ENCODE results near the gene CCL1.

Gene CCL1, protein sequence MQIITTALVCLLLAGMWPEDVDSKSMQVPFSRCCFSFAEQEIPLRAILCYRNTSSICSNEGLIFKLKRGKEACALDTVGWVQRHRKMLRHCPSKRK

DNA sequence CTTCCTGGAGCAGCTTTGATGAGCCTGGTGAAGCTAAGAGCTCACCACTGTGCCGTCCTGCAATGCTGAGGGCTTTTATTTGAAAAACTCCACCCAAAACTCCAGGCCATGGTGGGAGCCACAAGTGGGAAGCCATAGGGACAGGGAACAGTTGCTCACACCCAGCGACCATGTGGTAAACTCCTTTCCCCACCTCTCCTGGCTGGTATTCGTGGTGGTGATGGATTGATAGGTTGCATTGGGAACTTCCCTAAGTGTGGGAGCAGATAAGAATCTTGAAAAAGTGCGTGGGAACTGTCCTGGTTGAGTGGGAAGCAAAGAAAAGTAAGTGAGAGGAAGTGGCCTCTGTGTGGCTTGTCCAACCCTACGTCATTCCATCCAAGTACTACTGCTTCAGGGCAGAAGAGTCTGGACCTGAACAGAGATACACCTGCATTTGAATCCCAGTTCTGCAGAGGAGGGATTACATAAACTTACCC lies at the start of gene CCL1:
Gene CCL1, minus strand, starts transcription at position 51 of the 479 bp plus-strand sequence. CDS start 72 bp downstream, outside the sequence.
- no peak for DNase-seq

DNA sequence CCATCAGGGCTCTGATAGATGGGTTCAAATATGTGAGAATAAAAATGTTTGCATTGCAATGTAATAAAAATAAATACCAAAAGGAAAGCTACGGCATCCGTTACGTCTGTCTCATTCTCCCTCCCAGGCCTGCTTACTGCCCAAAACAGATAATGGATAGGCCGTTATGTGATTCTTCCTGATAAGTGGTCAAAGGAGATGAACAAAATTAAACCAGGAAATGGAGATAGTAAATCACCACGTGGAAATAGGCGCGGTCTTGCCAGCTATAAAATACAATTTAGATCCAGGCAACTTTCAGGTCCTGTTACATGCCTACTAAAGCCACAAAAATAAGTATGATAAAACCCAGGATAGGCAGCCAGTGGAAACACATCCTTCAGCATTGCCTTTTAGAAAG lies 49.5 kb upstream of the CCL1 start:
- no peak for DNase-seq

DNA sequence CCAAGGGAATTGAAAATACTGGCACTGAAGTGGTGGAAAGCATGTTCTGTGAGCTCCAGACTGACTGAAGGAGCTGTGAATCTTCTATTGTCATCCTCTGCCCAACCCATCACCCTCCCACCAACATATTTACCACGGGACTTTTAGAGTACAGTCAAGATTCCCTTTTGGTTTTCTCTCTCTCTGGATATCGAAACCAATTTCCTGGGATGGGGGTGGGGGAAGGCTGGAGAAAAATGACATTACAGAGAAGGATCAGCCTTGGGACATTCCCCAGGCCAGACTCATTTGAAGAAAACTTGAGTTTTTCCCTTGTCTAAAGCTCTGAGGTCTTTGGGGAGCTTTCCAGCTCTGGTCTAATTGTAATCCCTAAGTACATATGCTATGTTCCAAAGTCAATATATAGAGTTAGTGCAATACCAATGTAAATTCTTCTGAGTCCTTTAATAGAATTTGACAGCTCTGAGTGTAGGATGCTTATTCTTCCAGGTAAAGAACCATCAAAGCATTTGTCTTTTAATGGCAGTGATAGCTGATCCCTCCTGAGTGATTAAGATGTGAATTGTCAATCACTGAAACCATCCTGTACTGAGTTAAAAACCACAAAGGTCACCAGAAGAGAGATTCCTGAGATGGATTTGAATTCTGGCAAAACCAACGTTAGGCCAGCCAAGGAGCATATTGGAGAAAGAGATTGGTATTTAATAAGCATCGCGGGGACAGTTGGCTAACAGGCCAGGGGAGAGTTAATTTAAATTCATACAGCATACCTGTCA lies 48.8 kb upstream of the CCL1 start:
- DNase-seq, result no peak

DNA sequence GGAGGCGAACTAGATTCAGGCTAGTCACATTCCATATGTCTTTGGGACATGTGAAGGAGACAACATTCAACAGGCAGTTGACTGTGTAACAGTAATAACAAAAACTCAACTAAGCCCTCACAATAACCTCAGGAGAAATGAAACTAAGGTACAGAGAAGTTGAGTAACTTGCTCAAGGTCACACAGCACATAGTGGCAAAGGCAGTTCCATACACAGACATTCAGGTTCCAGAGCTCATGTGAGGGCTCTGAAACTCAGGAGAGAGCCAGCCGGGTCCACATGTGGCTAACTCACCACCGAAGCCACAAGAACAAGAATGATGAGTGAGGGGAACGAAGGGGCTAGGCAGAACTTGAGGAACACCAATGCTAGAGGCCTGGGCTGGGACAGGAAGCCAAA lies 46.3 kb upstream of the CCL1 start:
- no peak for DNase-seq

DNA sequence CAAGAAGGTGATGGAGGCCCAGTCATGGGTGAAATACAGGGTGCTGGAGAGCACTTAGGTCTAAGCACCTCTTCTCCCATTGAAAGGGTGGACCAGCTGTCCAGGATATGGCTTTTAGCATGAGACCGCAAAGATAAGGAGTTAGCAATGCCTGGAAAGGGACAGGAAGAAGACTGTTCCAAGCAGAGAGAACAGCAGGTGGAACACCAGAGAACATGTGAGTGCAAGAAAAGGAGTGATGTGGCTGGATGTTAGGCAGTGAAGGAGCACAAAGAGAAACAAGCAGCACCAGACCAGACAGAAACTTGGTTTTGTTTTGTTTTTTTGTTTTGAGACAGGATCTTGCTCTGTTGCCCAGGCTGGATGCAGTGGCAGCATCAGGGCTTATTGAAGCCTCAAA lies 45.4 kb upstream of the CCL1 start:
- DNase-seq, result no peak

DNA sequence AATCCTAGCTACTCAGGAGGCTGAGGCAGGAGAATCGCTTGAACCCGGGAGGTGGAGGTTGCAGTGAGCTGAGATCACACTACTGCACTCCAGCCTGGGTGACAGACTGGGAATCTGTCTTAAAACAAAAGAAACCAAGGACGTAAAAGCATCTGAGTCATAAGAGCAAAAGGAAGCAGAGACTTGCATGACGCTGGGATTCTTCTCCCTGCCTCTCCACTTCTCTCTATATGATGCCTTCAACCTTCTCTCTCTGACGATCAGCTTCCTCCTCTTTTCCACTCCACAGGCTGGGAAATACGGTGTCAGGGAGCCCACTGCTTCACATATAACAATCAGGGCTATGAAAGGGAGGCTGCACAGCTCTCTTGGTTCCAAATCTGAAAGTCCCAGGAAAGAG lies 43.2 kb upstream of the CCL1 start:
- DNase-seq, result no peak

DNA sequence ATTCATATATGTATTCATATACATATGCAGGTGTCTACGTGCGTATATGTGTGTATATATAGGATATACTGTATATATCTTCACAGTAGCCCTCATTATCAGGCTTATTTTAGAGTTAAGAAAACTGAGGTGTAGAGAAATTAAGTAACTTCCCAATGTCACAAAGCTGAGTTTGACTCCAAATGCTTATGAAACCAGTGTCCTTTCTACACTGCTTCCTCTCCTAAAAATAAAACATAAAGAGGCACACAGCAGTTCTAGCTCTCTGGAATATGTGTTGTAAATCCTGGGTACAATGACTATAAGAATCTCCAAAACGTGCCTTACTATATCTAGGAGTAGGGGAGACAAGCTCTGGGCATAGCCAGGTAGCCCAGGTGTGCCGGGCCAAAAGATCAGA lies 40.0 kb upstream of the CCL1 start:
- DNase-seq, result no peak

DNA sequence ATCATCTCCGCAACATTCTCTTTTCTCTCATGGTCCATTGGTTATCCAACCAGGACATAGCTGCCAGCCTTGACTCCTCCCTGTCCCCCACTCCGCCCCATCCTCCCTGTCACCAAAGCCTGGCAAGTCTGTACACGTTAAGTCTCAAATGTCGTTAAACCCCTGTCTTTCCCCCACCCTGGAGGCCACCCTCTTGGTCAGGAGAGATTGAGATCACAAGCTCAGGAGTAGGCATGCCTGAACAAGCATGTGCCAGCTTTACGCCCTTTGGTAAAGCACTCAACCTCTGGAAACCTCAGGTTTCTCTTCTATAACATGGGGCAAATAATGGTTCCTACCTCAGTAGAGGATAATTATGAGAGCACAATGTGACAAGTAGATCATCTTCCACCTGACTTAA lies 38.1 kb upstream of the CCL1 start:
- DNase-seq, result no peak

DNA sequence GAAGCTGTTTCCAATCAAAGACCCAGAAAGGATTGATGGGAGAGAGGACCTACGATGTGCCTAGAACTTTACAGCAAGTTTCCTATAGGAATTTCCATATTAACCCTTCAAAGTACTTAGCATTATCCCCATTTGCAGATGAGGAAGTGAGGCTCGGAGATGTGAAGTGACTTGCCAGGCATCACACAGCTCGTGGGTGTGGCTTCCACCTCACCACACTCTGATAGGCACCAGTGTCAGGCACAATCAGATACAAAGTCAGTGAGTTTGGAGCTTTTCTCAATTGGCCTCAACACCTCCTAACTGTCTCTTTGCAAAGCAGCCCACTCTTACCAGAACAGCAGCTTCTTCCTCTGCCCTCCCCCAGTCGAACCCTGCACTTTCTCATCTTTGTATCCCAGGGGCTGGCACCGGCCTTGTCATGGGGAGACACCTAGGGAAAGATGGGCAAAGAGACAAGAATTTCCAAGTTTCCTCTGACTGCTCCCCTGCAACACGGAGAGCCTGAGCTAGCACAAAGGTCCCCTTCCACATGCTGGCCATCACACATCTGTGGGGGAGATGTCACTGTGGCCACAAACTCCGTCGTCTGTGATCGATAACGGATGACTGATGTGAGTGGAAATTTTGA lies 37.4 kb upstream of the CCL1 start:
- no peak for DNase-seq

DNA sequence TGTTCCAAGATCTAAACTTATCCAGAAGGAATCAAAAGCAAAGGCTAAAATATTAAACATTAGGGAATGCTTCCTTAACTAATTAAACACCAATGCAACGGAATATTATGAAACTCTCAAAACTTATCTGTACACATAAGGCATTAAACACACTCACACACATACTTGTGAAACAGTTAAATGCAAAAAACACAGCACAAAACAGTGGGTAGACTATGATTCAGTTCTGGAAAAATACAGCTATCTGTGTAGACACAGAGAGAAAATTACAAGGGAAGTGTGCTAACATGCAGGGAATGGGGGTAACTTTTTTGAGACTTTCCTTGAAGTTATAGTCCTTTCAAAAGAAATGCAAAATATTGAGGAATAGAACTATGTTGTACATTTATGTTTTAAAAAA lies 36.7 kb upstream of the CCL1 start:
- no peak for DNase-seq

DNA sequence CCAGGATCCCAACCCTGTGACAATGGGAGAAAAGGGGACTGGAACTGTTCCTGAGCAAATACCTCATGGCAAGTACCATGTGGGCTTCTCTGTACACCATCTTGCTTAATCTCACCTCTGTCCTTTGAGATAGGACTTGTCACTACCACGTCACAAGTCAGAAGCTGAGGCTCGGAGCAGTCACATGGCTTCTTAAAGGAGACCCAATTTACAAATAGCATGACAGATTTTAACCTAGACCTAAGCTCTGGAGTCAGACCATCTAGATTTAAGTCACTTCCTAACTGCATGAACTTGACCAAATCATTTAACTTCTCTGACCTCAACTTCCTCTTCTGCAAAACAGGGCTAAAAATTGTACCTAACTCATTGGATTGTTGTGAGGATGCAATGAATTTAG lies 36.0 kb upstream of the CCL1 start:
- peak in 2 of 58 donors; percentile 1 to 28 for DNase-seq

DNA sequence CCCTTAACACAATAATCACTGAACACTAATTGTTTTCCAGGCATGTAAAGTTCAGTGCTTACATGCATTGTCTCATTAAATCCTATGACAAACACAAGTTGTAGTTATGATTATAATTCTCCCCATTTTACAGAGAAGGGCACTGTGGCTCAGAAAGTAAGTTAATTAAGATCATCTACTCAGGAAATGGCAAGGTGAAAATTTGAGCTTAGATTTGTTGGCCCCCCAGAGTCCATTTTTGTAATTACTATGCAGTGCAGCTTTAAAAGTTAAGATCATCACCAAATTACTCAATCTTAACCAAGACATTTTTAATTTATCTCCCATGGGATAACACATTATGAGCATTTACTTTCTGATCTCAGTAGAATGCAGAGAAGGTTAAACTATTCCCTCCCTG lies 34.2 kb upstream of the CCL1 start:
- DNase-seq, result no peak

DNA sequence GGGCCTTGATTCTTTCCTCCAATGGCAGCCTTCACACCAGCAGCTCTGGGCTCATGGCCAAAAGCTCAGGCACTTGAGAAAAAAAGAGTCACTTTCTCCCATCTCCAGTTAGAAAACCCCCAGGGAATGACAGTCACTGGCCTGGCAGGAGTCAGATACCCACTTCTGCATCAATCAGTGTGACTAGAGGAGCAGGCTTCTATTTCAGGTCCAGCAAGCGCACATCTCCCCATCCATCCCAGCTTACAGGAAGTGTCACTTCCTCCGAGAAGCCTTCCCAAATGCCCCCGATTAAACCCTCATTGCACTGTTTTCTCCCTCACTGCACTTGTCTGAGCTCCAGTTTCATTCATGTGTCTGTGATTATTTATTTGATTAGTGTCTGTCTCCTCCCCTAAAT lies 30.4 kb upstream of the CCL1 start:
- DNase-seq, result no peak

DNA sequence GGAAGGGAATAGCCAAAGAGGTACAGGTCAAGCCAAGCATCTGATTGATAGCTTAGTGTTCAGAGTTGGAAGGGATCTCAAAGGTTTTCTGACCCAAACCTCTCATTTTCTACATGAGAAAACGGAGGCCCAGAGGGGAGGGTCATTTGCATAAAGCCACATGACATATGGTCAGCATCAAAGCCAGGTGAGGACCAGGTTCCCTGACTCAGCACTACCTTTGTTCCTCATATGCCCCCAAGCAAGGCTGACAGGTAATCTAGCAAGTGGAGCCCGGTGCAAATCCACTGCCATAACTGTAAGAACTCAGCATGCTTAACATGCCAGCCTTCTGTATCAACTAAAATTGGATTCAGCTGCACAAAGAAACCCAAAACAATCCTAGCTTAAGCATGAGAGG lies 28.2 kb upstream of the CCL1 start:
- no peak for DNase-seq

DNA sequence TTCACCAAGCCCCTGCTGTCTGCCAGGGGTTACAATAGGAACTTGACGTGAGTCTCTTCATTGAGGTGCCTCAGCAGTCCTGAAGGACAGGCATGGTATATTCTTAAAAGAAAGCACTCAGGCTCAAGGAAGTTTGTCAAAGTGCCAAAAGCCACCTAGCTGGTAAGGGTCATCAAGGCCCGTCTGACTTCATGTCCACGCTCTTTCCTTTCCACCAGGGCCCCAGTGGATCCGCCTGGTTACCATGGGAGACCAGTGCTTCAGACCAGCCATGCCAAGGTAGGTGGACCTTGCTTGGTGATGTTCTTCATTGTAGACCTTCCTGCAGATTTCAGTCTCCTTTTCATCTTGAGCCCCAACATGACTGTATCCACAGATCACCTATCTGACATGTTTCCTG lies 27.6 kb upstream of the CCL1 start:
- no peak for DNase-seq

DNA sequence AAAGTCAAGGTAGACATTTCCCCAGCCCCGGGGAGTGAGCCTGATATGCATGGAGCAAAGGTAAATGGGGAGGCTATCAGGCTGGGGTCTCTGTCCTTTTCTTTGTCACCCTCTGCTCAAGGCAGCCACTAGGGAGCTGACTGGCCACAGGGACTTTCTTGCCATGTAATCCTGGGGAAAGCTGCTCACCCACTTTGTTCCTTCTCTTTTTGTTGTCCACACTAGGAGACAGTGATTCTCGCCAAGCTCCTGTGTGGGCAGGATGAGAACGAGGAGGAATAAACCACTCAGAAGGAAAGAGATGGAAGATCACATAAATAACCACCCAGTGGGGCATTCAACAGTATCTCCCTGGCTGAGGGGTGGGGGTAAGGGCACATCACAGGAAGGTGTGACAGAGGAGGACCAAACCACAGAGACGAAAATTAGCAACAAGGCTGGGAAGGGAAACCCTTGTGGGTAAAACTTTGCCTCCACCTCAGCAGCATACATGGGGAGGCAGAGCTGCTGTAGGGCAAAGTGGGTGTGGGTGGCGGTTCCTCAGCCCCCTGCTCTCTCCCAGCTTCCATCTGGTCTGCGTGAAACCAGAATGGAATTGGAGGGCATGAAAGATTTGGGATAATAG lies 26.2 kb upstream of the CCL1 start:
- DNase-seq, result peak in 1 of 58 donors; percentile 23

DNA sequence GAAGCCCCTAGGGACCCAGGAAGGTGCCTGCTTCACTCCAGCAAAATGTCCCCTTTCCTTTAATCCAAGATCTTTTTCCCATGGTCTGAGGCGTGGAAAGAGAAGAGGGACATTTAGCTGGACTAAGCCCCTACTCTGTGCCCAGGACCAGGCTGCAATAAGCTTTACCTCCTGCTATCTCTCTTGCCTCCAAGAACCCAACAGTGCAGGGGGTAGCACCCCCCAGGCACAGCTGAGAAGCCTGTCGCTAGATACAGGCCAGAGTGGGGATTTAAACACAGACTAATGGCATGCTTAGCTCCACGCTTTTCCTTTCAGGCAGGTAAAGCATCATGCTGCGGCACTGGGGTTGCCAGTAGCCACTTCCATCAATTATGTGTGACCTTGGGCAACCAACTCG lies 24.5 kb upstream of the CCL1 start:
- no peak for DNase-seq

DNA sequence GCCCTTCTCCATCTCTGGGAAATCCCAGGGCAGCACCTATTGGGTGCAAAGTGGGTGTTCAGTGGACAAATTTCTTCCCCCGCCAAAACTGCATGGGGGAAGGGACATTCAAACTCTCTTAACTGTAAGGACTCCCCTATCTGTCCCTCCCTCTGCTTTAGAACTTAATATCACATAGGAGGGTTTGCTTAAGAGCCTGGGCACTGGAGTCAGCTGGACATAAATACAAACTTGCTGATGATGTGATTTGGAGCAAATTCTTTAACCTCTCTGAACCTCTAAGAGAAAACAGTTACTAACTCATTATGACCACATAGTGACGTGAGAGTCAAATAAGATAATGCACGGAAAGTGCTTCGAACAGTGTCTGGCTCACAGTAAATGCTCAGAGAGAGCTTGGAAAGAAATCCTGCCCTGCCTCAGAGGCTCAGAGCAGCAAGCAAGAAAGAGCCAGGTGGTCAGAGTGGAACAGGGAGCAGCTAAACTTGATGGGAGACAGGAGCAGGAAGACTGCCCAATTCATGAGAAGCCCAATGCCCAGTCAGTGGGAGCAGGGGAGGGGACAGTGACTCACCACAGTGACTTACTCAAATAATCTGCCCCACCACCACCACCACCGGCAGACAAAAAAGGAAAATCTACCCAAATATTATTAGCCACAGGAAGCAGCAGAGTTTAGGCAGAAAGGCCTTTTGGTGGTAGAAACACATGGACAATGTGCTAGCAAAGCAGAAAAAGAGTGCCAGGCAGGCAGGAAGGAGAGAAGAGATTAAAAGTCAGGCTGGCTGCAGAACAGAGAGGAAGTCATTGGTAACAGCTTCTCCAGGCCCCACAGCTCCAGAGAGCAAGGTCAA lies 23.9 kb upstream of the CCL1 start:
- DNase-seq, result peak in 8 of 58 donors; percentile 7 to 48 (median 17)

DNA sequence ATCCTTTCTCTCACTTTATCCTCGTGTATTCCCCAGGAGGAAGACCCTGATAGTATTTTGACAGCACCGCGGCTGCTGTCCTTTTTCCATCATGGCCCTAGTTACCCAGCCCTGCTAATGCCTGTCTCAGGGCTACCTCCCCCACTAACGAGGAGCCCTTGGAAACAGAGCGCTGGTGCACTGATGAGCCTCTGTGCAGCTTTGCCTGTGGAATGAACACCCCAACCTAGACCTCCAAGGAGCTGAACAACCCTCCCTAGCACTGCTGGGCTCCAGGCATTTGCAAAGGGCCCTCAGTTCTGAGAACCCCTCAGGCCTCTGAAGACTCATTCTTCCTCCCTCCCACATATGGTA lies 23.3 kb upstream of the CCL1 start:
- DNase-seq, result no peak

DNA sequence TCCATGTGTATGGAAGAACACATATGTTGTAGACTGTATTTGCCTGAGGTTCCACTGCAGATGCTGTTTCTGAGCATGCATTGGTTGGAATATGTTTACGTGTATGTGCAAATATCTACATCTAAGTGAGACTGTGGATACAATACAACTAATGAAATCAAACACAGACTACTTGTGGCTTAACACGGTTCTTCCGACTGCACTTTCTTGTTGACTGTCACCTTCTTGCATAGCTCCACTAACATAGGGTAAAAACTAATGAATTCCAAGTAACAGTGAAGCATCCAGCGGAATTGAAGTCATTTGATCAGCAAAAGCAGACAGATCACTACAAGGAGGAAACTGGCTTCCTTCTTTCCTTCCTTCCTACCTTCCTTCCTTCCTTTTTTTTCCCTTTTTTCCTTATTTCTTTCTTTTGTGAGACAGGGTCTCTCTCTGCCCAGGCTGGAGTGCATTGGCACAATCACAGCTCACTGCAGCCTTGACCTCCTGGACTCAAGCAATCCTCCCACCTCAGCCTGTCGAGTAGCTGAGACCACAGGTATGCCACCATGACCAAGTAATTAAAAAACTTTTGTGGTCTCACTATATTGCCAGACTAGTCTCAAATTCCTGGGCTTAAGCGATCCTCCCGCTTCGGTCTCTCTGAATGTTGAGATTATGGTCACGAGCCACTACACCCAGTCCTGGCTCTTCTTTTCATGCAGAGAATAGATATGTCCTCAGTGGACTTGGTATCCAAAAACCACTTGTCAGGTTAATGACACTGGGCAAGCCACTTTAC lies 22.0 kb upstream of the CCL1 start:
- no peak for DNase-seq

DNA sequence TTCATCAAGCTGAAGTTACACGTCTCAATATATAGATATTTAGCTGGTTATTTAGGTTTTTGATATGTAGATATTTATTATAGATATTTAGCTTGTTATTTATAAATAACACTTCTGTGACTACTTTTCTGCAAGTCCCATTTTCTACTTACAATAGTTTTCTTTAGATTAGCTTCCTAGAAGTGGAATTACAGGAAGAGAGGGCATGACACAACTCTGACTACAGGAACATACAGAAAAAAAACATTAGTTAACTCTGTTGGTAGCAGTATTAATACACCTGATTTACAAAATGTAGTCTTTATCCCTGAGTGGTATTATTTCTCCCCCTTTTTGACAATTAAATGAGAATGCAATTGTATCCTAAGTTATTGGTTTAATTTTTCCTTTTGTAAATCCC lies 21.2 kb upstream of the CCL1 start:
- DNase-seq, result no peak
